Activated CD4-positive, alpha-beta T cell treated with anti-CD3 and anti-CD28 coated beads, Interleukin-2, Interleukin-6, amounts not matched to agents 100 ng/mL and 50 ng/mL, durations not matched to agents 16 hours and 8 hours (primary cell): Measurements from ENCODE around the gene SLC48A1.

ENCODE experiments used
- DNase-seq: peaks from one replicate; pipeline ENCODE4 v3.0.0-alpha.2; 2020

Gene SLC48A1

GRCh38 chr12:47828976-47829482 lies 56.0 kb downstream of the SLC48A1 start:
- no peak for DNase-seq

- DNase-seq, result no peak
These were observed 56.5 kb downstream of the SLC48A1 start for GRCh38 chr12:47829584-47829983.
